ENCODE results near the gene CPPED1. TPM values are rescaled to one million over a fixed set of nuclear protein-coding genes. Genes with fewer than 3 reads are reported as not detected.
A peak's percentile ranks its signal among the peaks of the same experiment; 100 is the strongest.

The CPPED1 gene
- polyA plus RNA-seq, 3 donors, result 100 to 292 (median 259) TPM

GRCh38 chr16:12798846-12799245 lies 4.8 kb downstream of the CPPED1 start:
- H3K4me3 ChIP-seq (replicated peaks in 1 of 3; ENCODE audit: low read depth in 2 of 3, low read length in 3 of 3), result no peak overlapping the region
- H3K36me3 ChIP-seq (replicated peaks in 1 of 2; ENCODE audit: control insufficient read depth in 1 of 2, insufficient read depth in 2 of 2, low read length in 2 of 2), result peaks cover 0 to 23% of the 10 kb centered on the region in 2 donors
- DNase-seq, result no peak
- peaks cover 75% of the 10 kb centered on the region for H3K4me1 Mint-ChIP-seq
- WGBS (ENCODE audit: insufficient coverage), result no CpG with 5 or more reads among the region's 5 CpGs
- H2AFZ ChIP-seq (ENCODE audit: insufficient read depth, low read depth, low read length, poor library complexity, severe bottlenecking), result no peak overlapping the region
- no peak for TF ChIP-seq CTCF (IDR thresholded peaks at IDR 0.05)
- no peak overlapping the region for H3K9ac ChIP-seq (ENCODE audit: insufficient read depth, low read length, poor library complexity, severe bottlenecking)
- H3K36me3 Mint-ChIP-seq, result peaks cover 26 to 60% of the 10 kb centered on the region in 2 donors
- H3K27me3 ChIP-seq (ENCODE audit: control insufficient read depth in 2 of 2, insufficient read depth in 2 of 2, low read length in 2 of 2), result no peaks in the 10 kb centered on the region
- intact Hi-C loops (cut with micrococcal nuclease), result no loop called here
- H3K27me3 Mint-ChIP-seq (ENCODE audit: low read depth in 3 of 3), result no peaks in the 10 kb centered on the region
- H4K20me1 ChIP-seq (ENCODE audit: insufficient read depth, low read length), result peaks cover 86% of the 10 kb centered on the region
- peaks cover 54 to 66% of the 10 kb centered on the region in 2 donors for H3K4me1 ChIP-seq (ENCODE audit: control insufficient read depth in 1 of 2, insufficient read depth in 2 of 2, low read length in 2 of 2)
- H3K9me3 ChIP-seq (replicated peaks in 1 of 2; ENCODE audit: control insufficient read depth in 1 of 2, insufficient read depth in 1 of 2, low read length in 2 of 2), result no peaks in the 10 kb centered on the region
- peaks cover 0 to 3% (median 0%) of the 10 kb centered on the region in 7 donors for H3K9me3 Mint-ChIP-seq
- H3K79me2 ChIP-seq (ENCODE audit: insufficient read depth, low read length), result peaks cover 97% of the 10 kb centered on the region
- peak overlapping the region in 1 of 2 donors; percentile 43 for H3K27ac ChIP-seq (ENCODE audit: low read depth in 1 of 2, low read length in 2 of 2)
- H3K27ac Mint-ChIP-seq, result peak overlapping the region in 2 of 7 donors; percentile 18 to 96
- peak overlapping the region; percentile 11 for H3K4me2 ChIP-seq (replicated peaks; ENCODE audit: extremely low read depth, low read length, poor library complexity, severe bottlenecking)
- H3K4me3 Mint-ChIP-seq, result no peak overlapping the region

GRCh38 chr16:12798171-12798570 lies 5.5 kb downstream of the CPPED1 start:
- peaks cover 91% of the 10 kb centered on the region for H4K20me1 ChIP-seq (ENCODE audit: insufficient read depth, low read length)
- peaks cover 0 to 30% of the 10 kb centered on the region in 2 donors for H3K36me3 ChIP-seq (replicated peaks in 1 of 2; ENCODE audit: control insufficient read depth in 1 of 2, insufficient read depth in 2 of 2, low read length in 2 of 2)
- peaks cover 0 to 1% of the 10 kb centered on the region in 2 donors for H3K9me3 ChIP-seq (replicated peaks in 1 of 2; ENCODE audit: control insufficient read depth in 1 of 2, insufficient read depth in 1 of 2, low read length in 2 of 2)
- peak overlapping the region; percentile 40 for H3K4me2 ChIP-seq (replicated peaks; ENCODE audit: extremely low read depth, low read length, poor library complexity, severe bottlenecking)
- peak overlapping the region in 1 of 2 donors; percentile 43 for H3K27ac ChIP-seq (ENCODE audit: low read depth in 1 of 2, low read length in 2 of 2)
- peaks cover 54 to 61% of the 10 kb centered on the region in 2 donors for H3K4me1 ChIP-seq (ENCODE audit: control insufficient read depth in 1 of 2, insufficient read depth in 2 of 2, low read length in 2 of 2)
- Mint-ChIP-seq H3K4me1 (peaks cover 73% of the 10 kb centered on the region), H3K27ac (peak overlapping the region in 3 of 7 donors; percentile 30 to 50 (median 50)), H3K36me3 (peaks cover 30 to 62% of the 10 kb centered on the region in 2 donors), H3K4me3 (no peak overlapping the region), H3K9me3 (peaks cover 0 to 2% (median 1%) of the 10 kb centered on the region in 7 donors), H3K27me3 (ENCODE audit: low read depth in 3 of 3) (no peaks in the 10 kb centered on the region)
- H3K4me3 ChIP-seq (replicated peaks in 1 of 3; ENCODE audit: low read depth in 2 of 3, low read length in 3 of 3), result no peak overlapping the region
- TF ChIP-seq CTCF (IDR thresholded peaks at IDR 0.05), result no peak
- H3K9ac ChIP-seq (ENCODE audit: insufficient read depth, low read length, poor library complexity, severe bottlenecking), result no peak overlapping the region
- H3K27me3 ChIP-seq (ENCODE audit: control insufficient read depth in 2 of 2, insufficient read depth in 2 of 2, low read length in 2 of 2), result no peaks in the 10 kb centered on the region
- intact Hi-C loops (cut with micrococcal nuclease), result no loop called here
- no peak for DNase-seq
- H2AFZ ChIP-seq (ENCODE audit: insufficient read depth, low read depth, low read length, poor library complexity, severe bottlenecking), result no peak overlapping the region
- H3K79me2 ChIP-seq (ENCODE audit: insufficient read depth, low read length), result peaks cover 98% of the 10 kb centered on the region
